Activated naive CD4-positive, alpha-beta T cell treated with anti-CD3 and anti-CD28 coated beads, Interleukin-2, amount 50 U/mL, for 16 hours (primary cell): ENCODE measurements around the gene DCC.

Experiments used
- DNase-seq: peaks from one replicate; pipeline ENCODE4 v3.0.0-alpha.2; 2020

Gene DCC

GRCh38 chr18:52605345-52605744 lies 265.3 kb downstream of the DCC start:
- no peak for DNase-seq

- DNase-seq, result no peak
Observed at GRCh38 chr18:52607985-52608384, 268.0 kb downstream of the DCC start.

- DNase-seq, result no peak
Observed at GRCh38 chr18:52610451-52611115, 270.6 kb downstream of the DCC start.

- DNase-seq, result no peak
Observed at GRCh38 chr18:52612406-52612805, 272.4 kb downstream of the DCC start.

- no peak for DNase-seq
Observed at GRCh38 chr18:52615321-52615720, 275.3 kb downstream of the DCC start.

GRCh38 chr18:52615943-52616342 lies 275.9 kb downstream of the DCC start:
- DNase-seq, result no peak

GRCh38 chr18:52617931-52618330 lies 277.9 kb downstream of the DCC start:
- no peak for DNase-seq

GRCh38 chr18:52620926-52621439 lies 281.0 kb downstream of the DCC start:
- DNase-seq, result no peak

GRCh38 chr18:52624702-52625101 lies 284.7 kb downstream of the DCC start:
- no peak for DNase-seq

- no peak for DNase-seq
Observed at GRCh38 chr18:52636536-52636935, 296.5 kb downstream of the DCC start.

- no peak for DNase-seq
Observed at GRCh38 chr18:52648201-52648600, 308.2 kb downstream of the DCC start.

GRCh38 chr18:52652391-52652790 lies 312.4 kb downstream of the DCC start:
- no peak for DNase-seq

GRCh38 chr18:52657043-52657805 lies 317.2 kb downstream of the DCC start:
- DNase-seq, result no peak

- DNase-seq, result no peak
Observed at GRCh38 chr18:52667463-52668065, 327.6 kb downstream of the DCC start.

GRCh38 chr18:52670896-52671295 lies 330.9 kb downstream of the DCC start:
- no peak for DNase-seq

GRCh38 chr18:52678034-52678433 lies 338.0 kb downstream of the DCC start:
- DNase-seq, result no peak

- no peak for DNase-seq
Observed at GRCh38 chr18:52678551-52678950, 338.6 kb downstream of the DCC start.

- no peak for DNase-seq
Observed at GRCh38 chr18:52679354-52679753, 339.4 kb downstream of the DCC start.

- DNase-seq, result no peak
Observed at GRCh38 chr18:52682260-52682659, 342.3 kb downstream of the DCC start.

GRCh38 chr18:52685316-52685715 lies 345.3 kb downstream of the DCC start:
- DNase-seq, result no peak

- DNase-seq, result no peak
Observed at GRCh38 chr18:52691841-52692240, 351.8 kb downstream of the DCC start.

GRCh38 chr18:52694804-52695203 lies 354.8 kb downstream of the DCC start:
- no peak for DNase-seq

- no peak for DNase-seq
Observed at GRCh38 chr18:52700116-52700515, 360.1 kb downstream of the DCC start.

- DNase-seq, result no peak
Observed at GRCh38 chr18:52700816-52701215, 360.8 kb downstream of the DCC start.
